SK-N-SH (cell line): ENCODE results near the gene LILRA6.

Experiments used
- MXI1 ChIP-seq: IDR thresholded peaks from 2 replicates; pipeline ENCODE4 v1.6.1; 2012; ENCODE audit warnings: mild to moderate bottlenecking, low read depth, low read length, improper control_type of control experiment
- POLR2AphosphoS5 ChIP-seq: IDR thresholded peaks from 2 replicates; pipeline ENCODE4 v1.6.1; 2012; ENCODE audit warnings: low read depth, low read length
- RFX5 ChIP-seq: IDR thresholded peaks from 2 replicates; pipeline ENCODE4 v1.6.1; 2012; ENCODE audit warnings: mild to moderate bottlenecking, improper control_type of control experiment, low read length
- TF ChIP-seq, protein P1 (sequence below): fragments of 200-600 bp; sonication (generic); IDR thresholded peaks from 2 replicates; pipeline ENCODE4 v1.6.1; 2017; ENCODE audit warnings: antibody characterized with exemption, mild to moderate bottlenecking, moderate library complexity

DNA sequence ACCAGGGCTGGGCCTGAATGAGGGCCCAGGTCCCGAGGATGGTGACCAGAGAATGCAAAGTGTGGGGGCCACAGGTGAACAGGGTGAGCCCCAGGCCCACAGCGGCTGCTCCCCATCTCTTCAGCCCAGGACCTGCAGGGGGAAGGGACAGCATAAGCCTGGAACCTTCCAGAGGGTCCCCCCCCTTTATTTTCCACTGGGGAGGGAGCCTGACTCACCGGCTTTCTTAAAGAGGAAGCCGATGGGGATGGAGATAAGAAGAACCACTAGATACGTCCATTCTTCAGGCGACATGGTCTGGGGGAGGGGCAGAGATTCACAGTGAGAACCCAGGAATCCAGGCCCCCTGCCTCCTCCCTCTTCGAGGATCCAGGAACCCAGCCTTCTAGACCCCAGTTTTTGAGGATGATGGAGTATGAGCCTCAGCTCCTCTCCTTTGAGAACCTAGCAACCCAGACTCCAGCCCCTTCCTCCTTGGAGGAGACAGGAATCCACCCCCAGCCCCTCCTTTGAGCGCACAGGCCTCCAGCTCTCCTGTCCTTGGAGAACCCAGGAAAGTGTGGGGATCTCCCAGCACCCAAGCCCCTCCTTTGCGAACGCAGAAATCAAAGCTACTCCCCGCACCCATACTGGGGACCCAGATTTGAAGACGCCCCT, 54.2 kb downstream of the LILRA6 start:
- TF ChIP-seq POLR2AphosphoS5 (no peak), RFX5 (no peak), MXI1 (no peak)
- TF ChIP-seq, protein P1, sequence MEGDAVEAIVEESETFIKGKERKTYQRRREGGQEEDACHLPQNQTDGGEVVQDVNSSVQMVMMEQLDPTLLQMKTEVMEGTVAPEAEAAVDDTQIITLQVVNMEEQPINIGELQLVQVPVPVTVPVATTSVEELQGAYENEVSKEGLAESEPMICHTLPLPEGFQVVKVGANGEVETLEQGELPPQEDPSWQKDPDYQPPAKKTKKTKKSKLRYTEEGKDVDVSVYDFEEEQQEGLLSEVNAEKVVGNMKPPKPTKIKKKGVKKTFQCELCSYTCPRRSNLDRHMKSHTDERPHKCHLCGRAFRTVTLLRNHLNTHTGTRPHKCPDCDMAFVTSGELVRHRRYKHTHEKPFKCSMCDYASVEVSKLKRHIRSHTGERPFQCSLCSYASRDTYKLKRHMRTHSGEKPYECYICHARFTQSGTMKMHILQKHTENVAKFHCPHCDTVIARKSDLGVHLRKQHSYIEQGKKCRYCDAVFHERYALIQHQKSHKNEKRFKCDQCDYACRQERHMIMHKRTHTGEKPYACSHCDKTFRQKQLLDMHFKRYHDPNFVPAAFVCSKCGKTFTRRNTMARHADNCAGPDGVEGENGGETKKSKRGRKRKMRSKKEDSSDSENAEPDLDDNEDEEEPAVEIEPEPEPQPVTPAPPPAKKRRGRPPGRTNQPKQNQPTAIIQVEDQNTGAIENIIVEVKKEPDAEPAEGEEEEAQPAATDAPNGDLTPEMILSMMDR = no peak
